ENCODE results near the gene TRMT112.

- TF ChIP-seq FOS (IDR thresholded peaks at IDR 0.05; ENCODE audit: low read depth, low read length) (no peak), SMC3 (IDR thresholded peaks at IDR 0.05; ENCODE audit: low read depth, low read length) (no peak), CTCF (conservative IDR thresholded peaks at IDR 0.05; ENCODE audit: low read depth, low read length) (no peak; the same call in 1 of the 2 replicates), RCOR1 (IDR thresholded peaks at IDR 0.05; ENCODE audit: insufficient replicate concordance, low read length) (no peak), POLR2A (IDR thresholded peaks at IDR 0.05; ENCODE audit: low read depth, low read length) (no peak), RFX5 (IDR thresholded peaks at IDR 0.05; ENCODE audit: low read depth, low read length) (no peak), CEBPB (IDR thresholded peaks at IDR 0.05; ENCODE audit: low read depth, low read length) (no peak)
Measured at GRCh38 chr11:64285885-64286800, 31.2 kb downstream of the TRMT112 start.

All from IMR-90 (cell line).